ENCODE measurements around the gene PLAC9.

The PLAC9 gene

GRCh38 chr10:80157561-80157960 is 25.0 kb downstream of the PLAC9 start:
- ATAC-seq = no peak
- no peak for TF ChIP-seq ZNF565 (CRISPR knock-in tag; conservative IDR thresholded peaks at IDR 0.05; ENCODE audit: low read depth)
- no peak for TF ChIP-seq ZFP30 (CRISPR knock-in tag; IDR thresholded peaks at IDR 0.05)
- no peak for TF ChIP-seq ZC3H10 (CRISPR knock-in tag; IDR thresholded peaks at IDR 0.05)
- TF ChIP-seq ISL1 (CRISPR knock-in tag; IDR thresholded peaks at IDR 0.05) = no peak
- no peak for TF ChIP-seq BACH2 (CRISPR knock-in tag; IDR thresholded peaks at IDR 0.05; ENCODE audit: borderline replicate concordance)
- TF ChIP-seq TCF4 (CRISPR knock-in tag; IDR thresholded peaks at IDR 0.05; ENCODE audit: borderline replicate concordance) = no peak

- no peak for ATAC-seq
- TF ChIP-seq CREB5 (CRISPR knock-in tag; IDR thresholded peaks at IDR 0.05; ENCODE audit: low read depth) = no peak
- no peak for TF ChIP-seq ZNF8 (CRISPR knock-in tag; IDR thresholded peaks at IDR 0.05)
- no peak for TF ChIP-seq BACH2 (CRISPR knock-in tag; IDR thresholded peaks at IDR 0.05; ENCODE audit: borderline replicate concordance)
- TF ChIP-seq PATZ1 (CRISPR knock-in tag; IDR thresholded peaks at IDR 0.05; ENCODE audit: borderline replicate concordance) = no peak
- no peak for TF ChIP-seq ZFP30 (CRISPR knock-in tag; IDR thresholded peaks at IDR 0.05)
- TF ChIP-seq CSDC2 (CRISPR knock-in tag; IDR thresholded peaks at IDR 0.05) = no peak
- TF ChIP-seq TCF4 (CRISPR knock-in tag; IDR thresholded peaks at IDR 0.05; ENCODE audit: borderline replicate concordance) = no peak
- TF ChIP-seq OSR1 (CRISPR knock-in tag; IDR thresholded peaks at IDR 0.05) = no peak
- TF ChIP-seq GLIS3 (CRISPR knock-in tag; IDR thresholded peaks at IDR 0.05) = no peak
- TF ChIP-seq SNAI2 (CRISPR knock-in tag; IDR thresholded peaks at IDR 0.05) = no peak
- TF ChIP-seq PPARA (CRISPR knock-in tag; IDR thresholded peaks at IDR 0.05; ENCODE audit: borderline replicate concordance) = no peak
- TF ChIP-seq ZFP3 (CRISPR knock-in tag; IDR thresholded peaks at IDR 0.05) = no peak
- no peak for TF ChIP-seq ARNTL (CRISPR knock-in tag; IDR thresholded peaks at IDR 0.05; ENCODE audit: borderline replicate concordance, low read depth)
- no peak for TF ChIP-seq RARB (CRISPR knock-in tag; IDR thresholded peaks at IDR 0.05)
- TF ChIP-seq ZNF70 (CRISPR knock-in tag; IDR thresholded peaks at IDR 0.05) = no peak
- TF ChIP-seq TSHZ2 (CRISPR knock-in tag; IDR thresholded peaks at IDR 0.05) = no peak
- TF ChIP-seq POU6F1 (CRISPR knock-in tag; IDR thresholded peaks at IDR 0.05; ENCODE audit: borderline replicate concordance, low read depth) = no peak
- no peak for TF ChIP-seq ZC3H10 (CRISPR knock-in tag; IDR thresholded peaks at IDR 0.05)
These were observed 25.6 kb downstream of the PLAC9 start for GRCh38 chr10:80158126-80158525.

GRCh38 chr10:80158598-80159127 is 26.1 kb downstream of the PLAC9 start:
- ATAC-seq = peak; percentile 86
- TF ChIP-seq ZFP3 (CRISPR knock-in tag; IDR thresholded peaks at IDR 0.05) (no peak), OSR1 (CRISPR knock-in tag; IDR thresholded peaks at IDR 0.05) (no peak), ESRRG (CRISPR knock-in tag; IDR thresholded peaks at IDR 0.05) (no peak), ZNF70 (CRISPR knock-in tag; IDR thresholded peaks at IDR 0.05) (peak; percentile 41; the same call in 1 of the 2 replicates), TOX (CRISPR knock-in tag; IDR thresholded peaks at IDR 0.05; ENCODE audit: borderline replicate concordance) (no peak)

All from SK-N-SH treated with all-trans-retinoic acid at 6 μM for 48 hours (cell line).